TTC549 (cell line): Measurements from ENCODE around the gene DNAH10.
"Not testable (repeated sequence)": the region's sequence is repeated elsewhere in the genome, so short reads cannot be mapped to it uniquely, and the experiment has no call there.

Source experiments
- FAIRE-seq: peaks from 2 replicates; lab custom pipeline; 2012; peaks lifted over from hg19 to GRCh38; lab: Jason Lieb, UNC

The DNAH10 gene

DNA sequence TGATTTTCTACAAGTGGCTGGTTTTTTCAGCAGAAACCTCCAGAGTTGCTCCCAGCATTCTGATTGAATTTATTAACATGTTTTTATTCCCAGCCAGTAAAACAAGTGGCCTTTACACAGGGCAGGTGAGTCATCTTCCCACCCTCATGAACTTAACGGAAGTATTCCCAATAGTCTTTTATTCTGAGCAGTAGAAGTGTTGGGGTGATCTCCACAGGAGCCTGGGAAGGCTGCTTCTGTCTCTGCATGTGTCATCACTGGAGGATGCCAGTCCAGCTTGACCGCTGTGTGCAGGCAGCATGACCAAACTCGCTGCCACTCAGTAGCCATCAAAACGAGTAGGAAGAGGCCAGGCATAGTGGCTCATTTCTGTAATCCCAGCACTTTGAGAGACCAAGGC lies 13.4 kb upstream of the DNAH10 start:
- FAIRE-seq = no peak

DNA sequence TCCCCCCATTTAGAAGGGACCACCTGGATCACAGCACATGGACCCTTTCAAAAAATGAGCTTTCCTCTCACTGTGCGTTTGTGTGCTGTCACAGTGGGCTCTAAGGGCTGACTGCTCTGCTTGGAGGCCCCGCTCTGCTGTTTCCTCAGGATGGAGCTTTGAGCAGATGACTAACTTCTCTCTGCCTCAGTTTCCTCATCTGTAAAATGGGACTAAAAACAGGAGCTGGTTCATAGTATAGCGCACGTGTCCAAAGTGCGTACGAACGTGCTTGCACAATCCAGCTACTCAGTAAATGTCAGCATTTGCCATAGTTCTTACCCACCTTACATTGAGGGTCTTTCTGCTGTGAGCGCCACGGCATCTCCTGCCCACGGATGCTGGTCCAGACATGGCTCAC lies 12.7 kb upstream of the DNAH10 start:
- no peak for FAIRE-seq

DNA sequence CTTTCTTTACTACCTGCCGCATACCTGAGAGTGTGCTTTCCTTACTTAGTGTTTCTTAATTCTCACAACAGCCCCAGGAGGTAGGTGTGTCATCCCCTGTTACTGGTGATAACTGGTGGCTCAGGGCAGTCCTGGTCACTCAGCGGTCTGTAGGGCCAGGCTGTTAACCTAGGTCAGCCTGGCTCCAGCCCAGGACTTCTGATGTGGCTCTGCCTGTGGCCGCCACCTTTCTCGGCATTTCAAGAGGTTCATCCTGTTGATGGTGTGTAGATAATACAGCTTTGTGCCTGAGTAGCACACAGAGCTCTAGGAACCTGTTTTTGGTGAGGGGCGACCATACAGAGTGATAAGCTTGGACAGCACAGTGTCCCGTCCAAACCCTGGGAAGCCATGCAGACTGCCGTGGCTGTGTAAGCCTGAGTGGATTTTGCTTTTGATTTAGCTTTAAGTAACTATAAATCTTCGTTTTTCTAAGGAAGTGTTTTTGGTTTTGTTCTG lies 11.9 kb upstream of the DNAH10 start:
- FAIRE-seq = no peak

DNA sequence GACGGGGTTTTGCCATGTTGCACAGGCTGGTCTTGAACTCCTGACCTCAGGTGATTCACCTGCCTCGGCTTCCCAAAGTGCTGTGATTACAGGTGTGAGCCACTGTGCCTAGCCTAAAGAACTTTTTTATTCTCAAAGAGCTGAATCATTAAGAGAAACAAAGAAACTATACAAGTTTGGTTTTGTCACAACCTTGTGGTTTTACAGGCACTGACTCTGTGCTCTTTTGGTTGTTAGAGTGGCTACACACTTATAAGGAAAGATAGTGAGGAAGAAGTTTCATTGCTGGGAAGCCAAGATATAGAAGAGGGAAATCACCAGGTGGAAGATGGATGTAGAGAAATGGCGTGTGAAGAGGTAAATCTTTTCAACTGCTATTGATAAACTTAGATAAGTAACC lies 10.1 kb upstream of the DNAH10 start:
- FAIRE-seq = no peak

DNA sequence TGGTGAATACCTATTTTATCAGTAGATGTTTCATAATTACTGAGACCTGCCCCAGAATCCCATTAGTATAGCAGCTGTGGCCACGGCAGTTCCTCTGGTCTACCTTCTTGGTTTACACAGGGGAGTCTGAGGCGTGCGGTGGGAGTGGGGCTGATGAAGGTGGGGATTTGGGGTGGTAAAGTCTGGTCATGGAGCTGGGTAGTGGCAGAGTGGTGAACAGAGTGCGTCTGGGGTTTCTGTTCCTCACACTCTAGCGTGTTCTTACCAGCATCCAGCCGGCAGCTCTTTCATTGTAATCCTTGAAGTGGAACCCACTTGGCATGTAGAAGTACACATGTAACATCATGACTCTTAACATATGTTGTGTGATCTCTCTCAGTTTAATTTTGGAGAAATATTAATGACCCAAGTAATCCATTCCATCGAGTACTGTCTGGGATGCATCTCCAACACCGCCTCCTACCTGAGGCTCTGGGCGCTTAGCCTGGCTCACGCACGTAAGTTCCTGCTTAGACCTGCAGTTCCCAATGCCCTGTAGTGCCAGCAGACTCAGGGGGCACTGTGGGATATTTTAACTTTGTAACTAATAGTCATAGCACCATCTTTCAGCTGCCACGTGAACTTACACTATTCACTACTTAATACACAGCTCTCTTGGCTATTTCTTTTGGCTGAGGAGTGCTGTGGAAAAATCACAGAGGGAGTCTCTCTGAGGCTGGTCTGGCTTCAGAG lies 7.9 kb upstream of the DNAH10 start:
- no peak for FAIRE-seq

DNA sequence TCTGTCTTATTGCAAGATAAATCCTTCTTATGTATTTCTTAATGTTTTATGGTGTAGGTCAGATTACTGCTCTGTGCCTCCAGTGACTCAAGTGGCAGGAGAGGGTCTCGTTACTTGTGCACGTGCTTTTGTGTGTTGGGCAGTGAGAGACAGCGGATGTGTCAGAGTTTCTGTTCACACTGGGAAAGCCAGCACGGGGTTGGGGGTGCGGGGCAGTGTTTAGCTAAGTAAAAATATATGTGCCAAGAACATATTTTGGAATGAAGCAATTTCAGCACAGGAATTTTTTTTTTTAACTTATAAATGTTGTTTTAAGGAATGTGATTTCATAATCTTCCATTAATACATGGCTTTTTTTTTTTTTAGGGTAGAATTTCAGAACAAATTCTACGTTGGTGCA lies 4.5 kb upstream of the DNAH10 start:
- FAIRE-seq = no peak

DNA sequence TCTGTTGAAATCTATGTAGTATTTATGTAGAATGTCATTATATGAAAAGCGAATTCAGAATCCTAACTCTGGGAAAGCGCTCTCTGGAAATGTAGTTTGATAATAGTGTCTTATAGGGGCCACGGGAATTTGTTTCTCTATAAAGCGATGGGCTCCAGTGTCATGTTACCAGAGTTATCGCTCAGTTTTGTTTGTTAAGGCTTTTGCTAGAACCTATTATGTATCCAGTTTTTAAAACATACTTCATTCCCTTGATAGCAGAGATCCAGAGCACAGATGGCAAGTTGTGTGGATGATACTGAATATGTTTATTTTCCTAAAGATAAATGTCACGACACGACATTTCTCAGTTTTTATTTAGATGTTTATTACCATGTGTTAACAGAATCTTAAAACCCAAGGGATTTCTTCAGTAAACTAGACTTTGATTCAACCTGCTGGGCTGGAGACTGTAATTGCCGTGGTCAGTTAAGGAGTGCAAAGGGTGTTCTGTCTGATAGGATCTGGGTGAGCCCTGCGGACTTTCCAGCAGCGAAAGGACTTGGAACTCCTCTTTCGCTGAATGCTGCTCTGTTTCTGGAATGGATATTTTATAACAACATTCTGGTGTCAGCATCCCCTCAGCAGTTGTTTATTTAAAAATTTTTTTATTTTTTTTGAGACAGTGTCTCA lies 1.7 kb upstream of the DNAH10 start:
- no peak for FAIRE-seq

DNA sequence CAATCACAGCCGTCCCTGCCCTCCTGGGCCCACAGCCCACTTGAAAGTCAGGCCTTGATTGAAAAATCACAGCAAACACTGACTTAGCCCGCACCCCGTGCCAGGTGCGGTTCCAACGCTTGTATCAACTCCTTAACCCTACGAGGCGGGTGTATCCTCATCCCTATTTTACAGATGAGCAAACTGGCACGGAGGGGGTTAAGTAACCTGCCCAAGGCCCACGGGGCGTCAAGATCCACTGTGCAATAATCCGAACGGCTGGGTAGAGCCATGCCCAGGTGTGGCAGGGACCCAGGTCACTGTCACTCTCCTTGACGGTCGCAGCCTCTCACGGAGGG lies 583 bp downstream of the DNAH10 start:
- no peak for FAIRE-seq

DNA sequence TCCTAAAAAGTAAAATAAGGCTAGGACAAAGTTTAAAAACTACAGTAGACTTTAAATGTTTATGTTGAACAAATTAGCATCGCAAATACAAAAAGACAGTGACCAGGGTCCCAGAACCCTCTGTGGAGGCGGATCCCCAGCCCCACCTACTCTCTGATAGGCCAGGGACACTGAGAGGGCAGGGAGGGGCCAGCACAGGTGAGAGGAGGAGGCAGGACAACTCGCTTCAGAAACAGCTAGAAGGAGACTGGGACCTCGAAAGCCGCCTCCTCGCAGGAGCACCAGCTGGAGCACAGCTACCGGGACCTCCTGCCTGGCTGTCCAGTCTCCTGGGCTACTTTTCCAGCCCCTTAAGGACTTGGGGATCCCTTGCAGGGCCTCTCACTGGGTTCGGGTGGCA lies 992 bp downstream of the DNAH10 start:
- FAIRE-seq = no peak

DNA sequence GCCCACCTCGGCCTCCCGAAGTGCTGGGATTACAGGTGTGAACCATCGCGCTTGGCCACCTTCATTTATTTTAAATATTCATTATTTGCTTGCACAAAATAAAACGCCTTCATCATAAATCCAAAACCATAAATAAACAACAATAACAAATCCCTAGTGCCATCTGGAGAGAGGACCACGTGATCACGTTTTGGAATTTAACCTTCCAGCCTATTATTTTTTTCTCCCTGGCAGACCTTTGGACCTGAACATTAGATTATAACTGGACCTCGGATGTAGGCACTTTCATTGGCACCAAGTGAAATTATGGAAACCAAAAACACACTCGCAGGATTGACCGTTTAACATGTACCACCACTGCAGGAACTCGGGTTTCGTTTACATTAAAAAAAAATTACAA lies 2.0 kb downstream of the DNAH10 start:
- no peak for FAIRE-seq

DNA sequence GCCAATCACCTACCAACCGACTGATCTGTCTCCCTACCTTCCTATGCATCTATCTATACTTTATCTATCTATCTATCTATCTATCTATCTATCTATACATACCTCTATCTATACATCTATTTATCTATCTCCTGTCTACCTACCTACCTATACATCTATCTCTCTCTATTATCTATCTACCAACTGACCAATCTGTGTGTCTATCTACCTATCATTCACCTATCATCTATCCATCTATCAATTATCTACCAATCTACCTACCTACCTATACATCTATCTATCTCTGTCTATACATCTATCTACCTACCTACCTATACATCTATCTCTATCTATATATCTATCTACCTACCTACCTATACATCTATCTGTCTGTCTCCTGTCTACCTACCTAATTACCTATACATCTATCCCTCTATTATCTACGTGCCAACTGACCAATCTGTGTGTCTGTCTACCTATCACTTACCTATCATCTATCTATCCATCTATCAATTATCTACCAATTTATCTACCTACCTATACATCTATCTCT lies 3.5 kb downstream of the DNAH10 start:
- no peak for FAIRE-seq

DNA sequence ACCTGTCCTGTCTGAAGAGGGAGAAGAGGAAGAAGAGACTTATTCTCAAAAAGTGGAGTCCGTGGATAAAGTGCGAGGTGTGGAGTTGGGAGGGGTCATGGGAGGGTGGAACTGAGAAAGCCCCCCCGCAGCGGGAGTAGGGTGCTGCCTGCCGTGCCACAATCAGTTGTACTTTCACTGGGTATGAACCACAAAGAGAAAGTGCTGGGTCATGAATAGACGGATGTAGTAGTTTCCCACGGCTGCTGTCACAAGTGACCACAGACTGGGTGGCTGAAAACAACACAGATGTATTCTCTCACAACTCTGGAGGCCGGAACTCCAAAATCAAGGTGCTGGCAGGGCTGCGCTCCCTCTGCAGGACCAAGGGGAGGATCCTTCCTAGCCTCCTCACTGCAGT lies 5.5 kb downstream of the DNAH10 start:
- FAIRE-seq = no peak

DNA sequence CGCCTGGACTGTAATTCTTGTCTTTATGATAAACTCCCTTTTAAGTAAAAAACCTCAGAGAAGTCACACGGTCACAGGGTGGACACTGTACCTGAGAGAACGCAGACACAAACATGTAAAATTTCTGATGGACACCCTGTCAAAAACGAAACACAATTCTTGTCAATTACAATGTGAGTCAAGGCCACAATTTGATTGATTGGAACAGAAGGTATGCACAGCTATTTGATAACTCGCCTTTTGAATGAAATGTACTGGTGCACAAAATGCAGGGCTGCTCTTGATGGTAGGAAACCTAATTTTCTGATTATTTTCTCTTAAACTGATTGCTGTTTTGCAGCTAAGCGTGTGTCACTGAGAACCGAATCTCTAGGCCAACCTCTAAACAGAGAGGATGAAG lies 9.2 kb downstream of the DNAH10 start:
- FAIRE-seq = no peak

DNA sequence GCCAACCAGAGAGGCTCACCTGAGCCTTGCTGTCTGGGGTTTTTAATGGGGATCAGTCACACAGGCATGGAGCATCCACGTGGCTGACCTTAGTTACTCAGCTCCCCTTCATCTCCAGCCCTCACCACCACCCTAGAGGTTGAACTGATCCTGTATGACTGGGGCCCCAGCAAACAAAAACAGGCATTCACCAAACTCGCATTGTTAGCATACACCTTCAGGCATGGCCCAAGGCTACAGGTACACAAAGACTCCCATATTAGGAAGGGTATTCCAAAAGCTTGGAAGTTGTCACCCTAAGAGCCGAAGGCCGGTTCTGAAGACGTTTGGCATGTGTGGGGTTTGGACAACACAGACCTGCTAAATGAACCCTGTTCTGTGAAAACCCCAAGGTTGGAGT lies 10.0 kb downstream of the DNAH10 start:
- no peak for FAIRE-seq

DNA sequence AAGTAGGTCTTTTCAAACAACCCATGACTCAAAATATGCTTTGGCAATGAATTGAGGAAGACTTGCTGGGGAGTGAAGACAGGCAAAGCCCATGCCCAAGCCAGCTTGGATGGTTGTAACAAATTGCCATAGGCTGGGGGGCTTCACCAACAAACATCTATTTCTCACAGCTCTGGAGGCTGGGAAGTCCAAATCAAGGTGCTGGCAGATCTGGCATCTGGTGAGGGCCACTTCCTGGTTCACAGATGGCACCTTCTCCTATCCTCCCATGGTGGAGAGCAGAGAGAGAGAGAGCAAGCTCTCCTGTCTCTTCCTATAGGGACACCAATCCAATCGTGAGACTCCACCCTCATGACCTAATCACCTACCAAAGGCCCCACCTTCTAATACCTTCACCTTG lies 11.3 kb downstream of the DNAH10 start:
- FAIRE-seq = no peak

DNA sequence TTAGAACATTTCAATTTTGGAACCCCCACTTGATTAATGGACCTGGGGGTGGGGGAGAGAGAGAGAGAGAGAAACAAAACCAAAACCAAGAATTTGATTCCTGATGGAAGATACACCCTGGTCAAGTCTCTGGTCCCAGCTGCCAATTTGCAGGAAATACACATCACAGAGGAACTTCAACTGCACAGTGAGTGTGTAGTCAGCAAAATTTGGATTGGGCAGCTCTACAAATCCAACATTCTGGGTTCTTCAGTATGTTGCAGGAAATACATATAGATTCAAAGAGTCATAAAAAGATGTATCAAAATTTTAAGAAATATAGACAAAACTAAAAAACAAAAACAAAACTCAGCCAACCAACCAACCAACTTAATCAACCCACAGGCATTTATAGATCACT lies 17.4 kb downstream of the DNAH10 start:
- FAIRE-seq = no peak

DNA sequence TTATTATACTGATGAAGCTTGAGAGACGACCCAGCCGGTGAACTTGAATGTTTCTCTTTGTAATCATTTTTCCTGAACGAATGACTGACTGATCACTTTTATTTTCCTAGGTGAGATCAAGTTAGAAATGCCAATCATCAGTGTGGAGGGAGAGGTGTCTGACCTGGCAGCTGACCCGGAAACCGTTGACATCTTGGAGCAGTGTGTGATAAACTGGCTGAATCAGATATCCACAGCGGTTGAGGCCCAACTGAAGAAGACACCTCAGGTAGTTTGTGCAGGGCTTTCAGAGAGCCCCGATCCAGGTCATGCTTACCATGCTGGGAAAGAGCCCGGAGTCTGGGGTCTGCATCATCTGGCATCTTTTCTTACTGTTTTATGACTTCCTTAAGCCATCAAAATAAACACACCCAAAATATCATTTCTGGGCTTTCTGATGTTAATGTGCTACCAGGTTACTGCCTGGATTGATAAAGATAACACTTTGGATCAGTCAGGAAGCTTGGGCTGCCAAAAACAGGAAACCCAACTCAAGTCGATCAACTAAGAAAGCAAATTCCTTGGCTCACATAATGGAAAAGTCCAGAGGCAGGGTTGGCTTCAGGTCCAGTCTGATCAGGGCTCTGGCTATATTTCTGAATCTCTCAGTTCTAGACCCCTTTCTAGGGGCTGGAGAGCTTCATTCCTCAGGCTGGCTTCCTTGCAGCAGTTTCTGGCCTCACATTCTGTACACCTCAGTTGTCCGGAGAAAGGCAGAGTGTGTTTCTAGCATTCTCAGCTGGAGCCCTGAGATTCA lies 21.1 kb downstream of the DNAH10 start:
- FAIRE-seq = no peak

DNA sequence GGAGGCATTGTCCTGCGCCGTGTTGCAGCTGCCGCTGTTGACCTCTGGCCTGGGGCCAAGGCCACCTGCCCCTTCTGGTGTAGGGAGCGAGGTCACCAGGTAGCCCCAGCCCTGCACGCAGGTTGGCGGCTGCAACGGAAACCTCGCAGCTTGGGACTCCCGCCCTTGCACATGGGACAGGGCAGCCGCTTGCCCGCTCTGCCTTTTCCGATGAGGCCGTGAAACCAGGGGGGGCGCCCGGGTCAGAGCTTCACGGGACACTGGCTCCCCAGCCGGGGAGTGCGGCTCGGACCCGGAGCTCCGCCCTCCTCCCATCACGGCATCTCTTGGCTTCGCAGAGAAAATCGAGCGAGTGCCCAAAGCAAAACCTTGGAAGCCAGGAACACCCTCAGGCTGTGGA lies 25.4 kb downstream of the DNAH10 start:
- FAIRE-seq = no peak

DNA sequence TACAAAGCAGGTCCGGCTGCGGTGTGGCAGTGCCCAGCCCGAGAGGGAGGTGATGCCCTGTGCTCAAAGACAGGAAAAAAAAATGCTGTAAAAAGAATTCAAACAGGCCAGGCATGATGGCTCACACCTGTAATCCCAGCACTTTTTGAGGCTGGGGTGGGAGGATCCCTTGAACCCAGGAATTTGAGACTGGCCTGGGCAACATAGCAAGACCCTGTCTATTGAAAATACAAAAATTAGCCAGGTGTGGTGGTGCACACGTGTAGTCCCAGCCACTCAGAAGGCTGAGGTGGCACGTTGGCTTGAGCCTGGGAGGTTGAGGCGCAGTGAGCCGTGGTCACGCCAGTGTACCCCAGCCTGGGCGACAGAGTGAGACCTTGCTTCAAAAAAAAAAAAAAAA lies 26.4 kb downstream of the DNAH10 start:
- no peak for FAIRE-seq

DNA sequence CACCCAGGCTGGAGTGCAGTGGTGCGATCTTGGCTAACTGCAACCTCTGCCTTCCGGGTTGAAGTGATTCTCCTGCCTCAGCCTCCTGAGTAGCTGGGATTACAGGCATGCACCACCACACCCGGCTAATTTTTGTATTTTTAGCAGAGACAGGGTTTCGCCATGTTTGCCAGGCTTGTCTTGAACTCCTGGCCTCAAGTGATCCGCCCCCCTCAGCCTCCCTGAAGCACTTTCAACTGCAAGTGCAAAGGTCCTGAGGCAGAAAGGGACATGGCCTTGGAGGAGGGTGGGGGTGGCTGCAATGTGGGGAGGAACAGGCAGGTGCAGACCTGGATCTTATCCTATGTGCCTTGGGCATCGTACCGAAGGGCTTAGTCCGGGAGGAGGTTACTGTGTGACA lies 27.3 kb downstream of the DNAH10 start:
- not testable (repeated sequence) for FAIRE-seq

DNA sequence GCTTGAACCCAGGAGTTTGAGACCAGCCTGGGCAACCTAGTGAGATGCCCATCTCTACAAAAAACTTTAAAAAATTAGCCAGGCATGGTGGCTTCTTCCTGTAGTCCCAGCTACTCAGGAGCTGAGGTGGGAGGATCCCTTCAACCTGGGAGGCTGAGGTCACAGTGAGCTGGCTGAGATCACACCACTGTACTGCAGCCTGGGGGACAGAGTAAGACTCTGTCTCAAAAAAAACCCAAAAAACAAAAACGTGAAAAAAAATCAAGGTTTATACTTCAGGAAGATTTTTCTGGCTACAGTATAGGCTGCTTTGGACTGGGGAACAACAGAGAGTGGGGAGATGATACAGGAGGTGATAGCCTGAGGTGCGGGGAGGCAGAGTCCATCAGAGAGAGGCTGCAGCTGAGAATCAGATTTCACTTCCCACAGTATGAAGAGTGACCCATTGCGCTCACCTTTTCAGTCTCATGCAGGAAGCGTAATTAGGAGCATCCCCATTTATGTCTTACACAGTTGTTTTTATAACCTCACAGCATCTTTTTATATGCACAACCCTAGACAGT lies 28.9 kb downstream of the DNAH10 start:
- FAIRE-seq = no peak

DNA sequence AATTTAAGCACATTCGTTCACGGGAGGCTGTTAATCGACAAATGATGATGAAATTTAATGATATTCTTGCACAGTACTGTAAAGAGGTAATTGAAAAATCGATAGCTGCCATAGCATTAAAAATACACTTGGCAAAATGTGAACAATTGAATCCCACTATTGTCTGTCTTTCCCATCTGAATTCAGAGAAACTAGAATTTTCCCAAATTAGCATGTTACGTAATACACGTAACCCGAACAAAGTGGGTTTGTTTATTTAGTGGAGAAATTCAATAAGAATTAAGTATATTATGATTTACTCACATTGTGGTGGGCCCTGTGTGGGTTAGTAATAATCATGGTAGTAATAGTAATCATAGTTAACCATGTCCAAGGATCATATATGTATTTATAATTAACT lies 31.9 kb downstream of the DNAH10 start:
- no peak for FAIRE-seq

DNA sequence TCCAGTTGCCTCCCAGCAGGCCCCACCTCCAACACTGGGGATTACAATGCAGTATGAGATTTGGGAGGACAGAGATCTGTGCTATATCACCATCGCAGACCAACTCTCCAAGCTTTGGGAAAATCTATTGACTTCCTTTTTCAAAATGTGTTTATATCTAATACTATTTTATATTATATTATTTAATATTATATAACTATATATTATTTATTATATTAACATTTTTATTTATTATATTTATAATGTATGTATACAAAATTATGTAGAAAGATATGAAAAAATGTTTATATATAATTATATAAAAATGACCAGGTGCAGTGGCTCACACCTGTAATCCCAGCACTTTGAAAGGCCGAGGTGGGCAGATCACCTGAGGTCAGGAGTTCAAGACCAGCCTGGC lies 36.4 kb downstream of the DNAH10 start:
- FAIRE-seq = no peak
